Lung microvascular endothelial cell (primary cell): ENCODE measurements around the gene ACMSD. TPM values are rescaled to one million over a fixed set of nuclear protein-coding genes. Genes with fewer than 3 reads are reported as not detected.
"Not testable (repeated sequence)": the region's sequence is repeated elsewhere in the genome, so short reads cannot be mapped to it uniquely, and the experiment has no call there.

Experiments used
- DNase-seq, 2 donors: peaks; one replicate each; pipeline versions ENCODE4 v3.0.0 to v3.0.0-alpha.2; 2010; ENCODE audit warnings: low read depth in 2 of 2
- total RNA-seq: library from RNA; depleted of rRNA; stranded (reverse); fragments of >200 nt; gene quantifications from 2 replicates; pipeline ENCODE4 v1.2.1, GENCODE V29; 2014

ACMSD gene
- total RNA-seq, 1 donor from 2014 or later, result not detected

GRCh38 chr2:134905168-134905567, 66.8 kb downstream of the ACMSD start:
- DNase-seq, result no peak

GRCh38 chr2:134906726-134907125, 68.3 kb downstream of the ACMSD start:
- DNase-seq, result no peak

- not testable (repeated sequence) for DNase-seq
Observed at GRCh38 chr2:134907441-134908116, 69.2 kb downstream of the ACMSD start.

GRCh38 chr2:134910763-134911399, 72.5 kb downstream of the ACMSD start:
- DNase-seq, result no peak

GRCh38 chr2:134911400-134911785, 73.0 kb downstream of the ACMSD start:
- DNase-seq, result no peak

GRCh38 chr2:134912361-134912760, 73.9 kb downstream of the ACMSD start:
- peak in 1 of 2 donors; percentile 49 for DNase-seq

- DNase-seq, result no peak
Observed at GRCh38 chr2:134917360-134917865, 79.0 kb downstream of the ACMSD start.

GRCh38 chr2:134917888-134918525, 79.6 kb downstream of the ACMSD start:
- no peak for DNase-seq

GRCh38 chr2:134918526-134919340, 80.3 kb downstream of the ACMSD start, which contains the start of gene CCNT2:
TSS of gene CCNT2 (plus strand) at chr2:134918822. CDS start at chr2:134918855, 33 bp downstream.
- peak; percentile 99 to 100 for DNase-seq

- DNase-seq, result peak; percentile 40 to 61
Observed at GRCh38 chr2:134919341-134920210, 81.2 kb downstream of the ACMSD start.

GRCh38 chr2:134924912-134925311, 86.5 kb downstream of the ACMSD start:
- no peak for DNase-seq

GRCh38 chr2:134926231-134926931, 88.0 kb downstream of the ACMSD start:
- DNase-seq, result peak in 1 of 2 donors; percentile 20

GRCh38 chr2:134927195-134927594, 88.8 kb downstream of the ACMSD start:
- no peak for DNase-seq

GRCh38 chr2:134932864-134933526, 94.6 kb downstream of the ACMSD start:
- no peak for DNase-seq

- DNase-seq, result no peak
Observed at GRCh38 chr2:134933732-134934131, 95.3 kb downstream of the ACMSD start.

- DNase-seq, result no peak
Observed at GRCh38 chr2:134934150-134934549, 95.7 kb downstream of the ACMSD start.

GRCh38 chr2:134934641-134935040, 96.2 kb downstream of the ACMSD start:
- DNase-seq, result no peak

- DNase-seq, result no peak
Observed at GRCh38 chr2:134936691-134937090, 98.3 kb downstream of the ACMSD start.

- no peak for DNase-seq
Observed at GRCh38 chr2:134943540-134943939, 105.1 kb downstream of the ACMSD start.
